Activated CD8-positive, alpha-beta memory T cell treated with anti-CD3 and anti-CD28 coated beads, Interleukin-2, amount 50 U/mL, for 48 hours (primary cell): Measurements from ENCODE around the gene PRAMEF5.
"Not testable (repeated sequence)": the region's sequence is repeated elsewhere in the genome, so short reads cannot be mapped to it uniquely, and the experiment has no call there.

ENCODE experiments used
- DNase-seq: peaks from one replicate; pipeline ENCODE4 v3.0.0-alpha.2; 2020

PRAMEF5 gene

GRCh38 chr1:13279617-13280016, 25.6 kb downstream of the PRAMEF5 start:
- DNase-seq, result not testable (repeated sequence)

DNA sequence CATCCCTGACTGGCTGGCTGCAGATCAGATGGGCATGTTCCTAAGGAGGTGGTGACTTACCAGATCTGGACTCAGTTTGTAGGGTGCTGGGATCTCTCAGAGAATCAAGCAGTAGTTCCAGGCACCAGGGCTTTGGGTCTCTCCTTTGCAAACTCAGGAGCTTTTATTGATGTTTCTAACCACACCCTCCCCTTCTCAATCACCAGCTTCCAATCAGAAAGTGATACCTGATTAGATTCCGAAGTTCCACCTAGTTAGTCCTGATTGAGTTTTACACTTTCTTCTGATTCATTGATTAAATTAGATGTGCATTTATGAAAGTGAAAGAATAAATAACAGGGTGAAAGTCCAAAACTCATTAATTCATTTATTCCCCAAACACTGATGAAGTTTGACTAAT, 31.0 kb downstream of the PRAMEF5 start, which contains the start of gene PRAMEF8:
Gene PRAMEF8 (minus strand): TSS at position 101 of the 400 bp plus-strand sequence. CDS start 1,046 bp downstream, outside the sequence.
- DNase-seq, result not testable (repeated sequence)

DNA sequence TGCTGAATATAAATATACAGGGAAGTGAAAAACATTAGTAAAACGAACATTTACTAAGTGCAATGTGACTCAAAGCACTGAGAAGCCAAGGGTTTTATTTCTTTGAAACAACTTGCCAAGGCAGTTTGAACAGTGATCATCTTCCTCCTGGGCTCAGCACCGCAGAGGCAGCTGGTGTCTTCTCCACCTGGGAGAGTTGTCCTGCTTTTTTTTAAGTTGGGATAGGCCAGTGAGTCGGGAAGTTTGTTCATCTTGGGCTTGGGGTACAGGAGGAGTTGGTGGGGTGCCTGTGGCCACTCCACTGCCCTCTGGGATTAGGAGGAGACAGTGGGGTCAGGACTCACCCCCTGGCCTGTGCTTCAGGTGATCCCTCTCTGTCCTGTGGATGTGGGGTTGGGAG, 35.0 kb downstream of the PRAMEF5 start:
- DNase-seq, result not testable (repeated sequence)

- not testable (repeated sequence) for DNase-seq
Observed at GRCh38 chr1:13297216-13297931, 43.4 kb downstream of the PRAMEF5 start.

DNA sequence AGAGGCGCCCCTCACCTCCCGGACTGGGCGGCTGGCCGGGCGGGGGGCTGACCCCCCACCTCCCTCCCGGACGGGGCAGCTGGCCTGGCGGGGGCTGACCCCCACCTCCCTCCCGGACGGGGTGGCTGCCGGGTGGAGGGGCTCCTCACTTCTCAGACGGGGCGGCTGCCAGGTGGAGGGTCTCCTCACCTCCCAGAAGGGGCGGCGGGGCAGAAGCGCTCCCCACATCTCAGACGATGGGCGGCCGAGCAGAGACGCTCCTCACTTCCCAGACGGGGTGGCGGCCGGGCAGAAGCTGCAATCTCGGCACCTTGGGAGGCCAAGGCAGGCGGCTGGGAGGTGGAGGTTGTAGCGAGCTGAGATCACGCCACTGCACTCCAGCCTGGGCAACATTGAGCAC, 44.7 kb downstream of the PRAMEF5 start:
- DNase-seq, result not testable (repeated sequence)

GRCh38 chr1:13302197-13302596, 48.2 kb downstream of the PRAMEF5 start:
- not testable (repeated sequence) for DNase-seq

GRCh38 chr1:13303239-13303638, 49.2 kb downstream of the PRAMEF5 start, which contains the start of gene PRAMEF33:
Gene PRAMEF33, plus strand, starts transcription at chr1:13303539. Its CDS starts 2,416 bp downstream, at chr1:13305955.
- not testable (repeated sequence) for DNase-seq
